GM12865 (cell line): ENCODE data around the gene ENAH.

Experiments
- DNase-seq: peaks from one replicate; pipeline ENCODE4 v3.0.0; 2010; ENCODE audit warnings: low read depth
- H3K4me3 ChIP-seq: 2 replicates; pipeline ENCODE4 v1.5.1; 2011; ENCODE audit warnings: mild to moderate bottlenecking, low read depth, low read length, control low read depth
- TF ChIP-seq, protein P1 (sequence below): IDR thresholded peaks from 2 replicates; pipeline ENCODE4 v1.5.1; 2011; ENCODE audit warnings: low read length, control low read depth, low read depth, inconsistent platforms; ENCODE audit not compliant: insufficient read depth; ENCODE audit errors: missing control alignments

The ENAH gene

DNA sequence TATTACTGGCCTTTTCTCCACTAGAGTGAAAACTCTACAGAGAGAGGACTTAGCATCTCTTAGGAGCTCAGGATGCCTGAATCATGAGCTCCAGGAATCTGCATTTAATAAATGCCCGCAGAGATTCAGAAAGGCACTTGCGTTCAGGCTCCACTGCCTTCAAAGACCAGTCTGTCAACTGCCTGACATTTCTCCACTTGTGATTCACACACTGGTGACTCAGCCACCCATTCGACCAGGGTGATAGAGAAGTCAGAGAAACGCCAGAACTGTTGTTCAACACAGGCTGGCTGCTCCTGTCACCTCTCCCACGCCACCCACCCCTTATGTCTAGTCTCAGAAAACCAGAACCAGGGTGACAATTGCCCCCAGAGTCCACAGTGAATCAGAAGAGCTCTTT is 198.2 kb downstream of the ENAH start:
- TF ChIP-seq, protein P1, sequence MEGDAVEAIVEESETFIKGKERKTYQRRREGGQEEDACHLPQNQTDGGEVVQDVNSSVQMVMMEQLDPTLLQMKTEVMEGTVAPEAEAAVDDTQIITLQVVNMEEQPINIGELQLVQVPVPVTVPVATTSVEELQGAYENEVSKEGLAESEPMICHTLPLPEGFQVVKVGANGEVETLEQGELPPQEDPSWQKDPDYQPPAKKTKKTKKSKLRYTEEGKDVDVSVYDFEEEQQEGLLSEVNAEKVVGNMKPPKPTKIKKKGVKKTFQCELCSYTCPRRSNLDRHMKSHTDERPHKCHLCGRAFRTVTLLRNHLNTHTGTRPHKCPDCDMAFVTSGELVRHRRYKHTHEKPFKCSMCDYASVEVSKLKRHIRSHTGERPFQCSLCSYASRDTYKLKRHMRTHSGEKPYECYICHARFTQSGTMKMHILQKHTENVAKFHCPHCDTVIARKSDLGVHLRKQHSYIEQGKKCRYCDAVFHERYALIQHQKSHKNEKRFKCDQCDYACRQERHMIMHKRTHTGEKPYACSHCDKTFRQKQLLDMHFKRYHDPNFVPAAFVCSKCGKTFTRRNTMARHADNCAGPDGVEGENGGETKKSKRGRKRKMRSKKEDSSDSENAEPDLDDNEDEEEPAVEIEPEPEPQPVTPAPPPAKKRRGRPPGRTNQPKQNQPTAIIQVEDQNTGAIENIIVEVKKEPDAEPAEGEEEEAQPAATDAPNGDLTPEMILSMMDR, result no peak
- no peak overlapping the region for H3K4me3 ChIP-seq
- DNase-seq, result no peak

DNA sequence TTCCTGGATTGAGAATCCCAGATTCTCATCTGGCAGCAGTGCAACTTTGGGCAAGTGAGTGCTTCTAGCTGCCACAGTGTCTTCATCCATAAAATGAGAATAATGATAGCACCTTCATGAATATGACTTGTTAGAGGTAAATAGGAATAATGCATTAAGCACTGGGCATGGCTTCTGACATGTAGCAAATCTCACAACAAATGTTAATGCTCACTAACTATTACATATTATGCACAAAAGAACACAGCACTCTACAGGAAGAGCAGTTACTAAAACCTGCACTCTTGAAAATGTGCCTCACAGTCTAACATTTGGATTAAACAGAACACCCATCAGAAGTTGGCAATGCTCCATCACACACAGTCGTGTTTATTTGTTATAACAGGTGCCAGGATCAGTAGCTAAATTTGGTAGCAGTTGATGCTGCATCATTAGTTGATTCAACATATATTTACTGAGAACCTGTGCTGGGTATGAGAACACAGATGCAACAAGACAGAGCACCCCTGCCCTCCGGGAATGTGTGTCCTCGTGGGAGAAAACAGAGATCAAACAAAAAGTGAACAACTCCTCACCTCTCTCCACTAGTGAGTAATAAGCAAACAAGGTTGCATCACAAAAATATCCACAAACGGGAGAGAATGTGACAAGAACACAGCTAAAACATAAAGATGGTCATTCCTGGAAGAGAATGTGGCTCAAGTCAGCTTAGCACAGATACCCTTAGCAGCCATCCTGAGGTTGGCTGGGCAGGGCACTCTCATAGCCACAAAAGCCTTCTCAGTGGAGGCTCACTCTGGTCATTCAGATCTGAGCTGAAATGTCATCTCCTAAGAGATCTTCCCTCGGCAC is 198.9 kb downstream of the ENAH start:
- no peak overlapping the region for H3K4me3 ChIP-seq
- TF ChIP-seq, protein P1, result no peak
- no peak for DNase-seq

DNA sequence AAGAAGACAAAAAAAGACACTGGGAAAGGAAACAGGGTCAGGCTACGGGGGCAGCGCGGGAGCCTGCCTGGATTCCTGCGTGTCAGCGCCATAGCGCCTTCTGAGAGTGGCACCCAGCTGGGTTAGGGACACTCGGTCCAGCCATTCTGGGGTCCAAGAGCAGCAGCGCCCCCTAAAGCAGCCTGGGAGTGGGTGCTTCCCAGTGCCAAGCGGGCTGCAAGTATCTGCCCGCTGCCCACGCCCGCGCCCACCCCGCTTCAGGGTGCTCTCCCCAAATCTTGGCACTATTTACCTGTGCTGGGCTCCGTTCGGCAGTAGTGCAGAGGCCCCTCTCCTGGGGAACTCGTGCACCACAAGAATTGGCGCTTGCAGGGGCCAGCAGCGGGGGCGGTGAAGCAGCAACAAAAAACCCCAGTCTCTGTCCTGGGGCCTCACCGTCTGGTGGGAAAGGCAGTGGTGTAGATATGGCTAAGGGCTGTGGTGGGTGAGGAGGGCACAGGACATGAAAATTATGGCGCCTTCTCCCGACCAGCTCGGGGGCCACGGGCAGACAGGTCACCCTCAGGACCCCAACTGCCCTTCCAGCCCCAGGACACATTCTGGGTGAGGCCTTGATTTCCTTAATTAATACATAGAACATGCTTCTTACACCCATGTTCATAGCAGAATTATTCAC is 200.9 kb downstream of the ENAH start:
- no peak overlapping the region for H3K4me3 ChIP-seq
- TF ChIP-seq, protein P1, result no peak
- DNase-seq, result no peak

DNA sequence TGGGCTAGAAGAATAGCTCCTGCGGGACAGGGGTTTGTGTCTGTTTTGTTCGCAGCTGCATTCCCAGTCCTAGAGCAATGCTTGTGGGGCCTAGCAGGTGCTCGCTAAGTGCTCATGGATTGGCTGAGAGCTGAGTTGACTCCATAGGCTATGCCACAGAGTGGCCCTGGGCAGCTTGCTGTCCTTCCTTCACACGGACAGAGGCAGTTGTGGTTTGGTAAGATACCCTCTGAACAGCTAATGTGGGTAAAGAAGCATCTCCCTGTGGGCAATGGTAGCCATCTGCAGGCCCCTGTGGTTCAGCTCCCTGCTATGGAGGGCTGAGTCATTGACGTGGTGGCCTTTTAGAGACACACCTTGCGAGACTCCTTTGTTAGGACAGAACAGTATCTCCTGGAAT is 201.6 kb downstream of the ENAH start:
- DNase-seq, result no peak
- H3K4me3 ChIP-seq, result no peak overlapping the region
- TF ChIP-seq, protein P1, result no peak

DNA sequence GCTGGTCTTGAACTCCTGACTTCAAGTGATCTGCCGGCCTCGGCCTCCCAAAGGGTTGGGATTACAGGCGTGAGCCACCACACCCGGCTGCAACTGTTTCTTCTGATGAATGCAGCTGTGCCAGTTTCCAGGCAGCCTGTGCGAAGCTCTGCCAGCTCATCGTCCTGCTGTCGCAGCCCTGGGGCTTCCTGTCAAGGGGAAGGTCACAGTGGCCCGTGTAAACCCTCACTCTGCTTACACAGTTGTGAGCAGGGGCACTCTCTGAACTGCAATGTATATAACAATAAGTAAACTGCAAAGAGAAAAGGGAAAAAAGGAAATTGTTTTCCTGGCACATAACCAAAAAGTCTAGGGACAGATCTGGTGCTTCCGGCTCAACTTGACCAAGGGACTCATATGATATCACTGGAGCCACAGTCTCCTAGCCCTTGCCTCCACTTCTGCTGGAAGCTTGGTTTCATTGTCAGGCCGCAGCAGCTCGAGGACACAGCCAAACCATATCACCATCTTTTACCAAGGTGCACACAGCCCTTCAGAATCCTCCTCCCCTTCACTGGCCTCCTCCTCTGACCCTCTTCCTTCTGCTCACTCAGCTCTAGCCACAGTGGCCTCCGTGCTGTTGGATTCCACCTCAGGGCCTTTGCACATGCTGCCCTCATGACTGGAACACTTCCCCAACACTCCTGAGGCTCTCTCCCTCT is 202.3 kb downstream of the ENAH start:
- TF ChIP-seq, protein P1, result no peak
- H3K4me3 ChIP-seq, result no peak overlapping the region
- DNase-seq, result no peak

DNA sequence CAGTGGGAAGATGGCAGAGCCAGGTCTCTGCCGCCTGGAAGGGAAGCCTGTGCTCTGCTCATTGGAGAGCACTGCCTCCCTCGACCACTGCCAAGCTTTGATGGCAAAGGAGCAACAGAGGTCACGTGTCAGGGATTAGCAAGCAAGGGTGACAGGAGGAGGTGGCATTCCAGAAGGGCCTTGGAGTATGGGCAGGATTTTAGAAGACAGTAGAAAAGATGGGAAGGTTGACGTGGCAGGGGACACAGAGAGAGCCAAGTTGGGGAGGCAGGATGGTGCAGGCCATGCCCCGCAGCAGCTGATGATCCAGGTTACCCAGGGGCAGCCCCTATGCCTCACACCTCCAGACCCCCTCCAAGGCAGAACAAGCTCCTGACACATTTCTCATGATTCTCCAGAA is 203.1 kb downstream of the ENAH start:
- TF ChIP-seq, protein P1, result no peak
- no peak overlapping the region for H3K4me3 ChIP-seq
- no peak for DNase-seq
